ENCODE data around the gene BHLHE23.

Gene BHLHE23

GRCh38 chr20:62995481-62995880 is 11.3 kb downstream of the BHLHE23 start:
- no peak for DNase-seq (ENCODE audit: low read depth)
- no peak for TF ChIP-seq CTCF (IDR thresholded peaks at IDR 0.05; ENCODE audit: low read length, missing control alignments)
- H3K4me3 ChIP-seq (replicated peaks; ENCODE audit: low read depth, low read length) = no peak overlapping the region

GRCh38 chr20:62994869-62995281 is 11.9 kb downstream of the BHLHE23 start:
- no peak overlapping the region for H3K4me3 ChIP-seq (replicated peaks; ENCODE audit: low read depth, low read length)
- DNase-seq (ENCODE audit: low read depth) = no peak
- no peak for TF ChIP-seq CTCF (IDR thresholded peaks at IDR 0.05; ENCODE audit: low read length, missing control alignments)

GRCh38 chr20:62993856-62994494 is 12.8 kb downstream of the BHLHE23 start:
- DNase-seq (ENCODE audit: low read depth) = no peak
- no peak for TF ChIP-seq CTCF (IDR thresholded peaks at IDR 0.05; ENCODE audit: low read length, missing control alignments)
- H3K4me3 ChIP-seq (replicated peaks; ENCODE audit: low read depth, low read length) = no peak overlapping the region

- DNase-seq (ENCODE audit: low read depth) = no peak
- no peak for TF ChIP-seq CTCF (IDR thresholded peaks at IDR 0.05; ENCODE audit: low read length, missing control alignments)
- no peak overlapping the region for H3K4me3 ChIP-seq (replicated peaks; ENCODE audit: low read depth, low read length)
Measured at GRCh38 chr20:62991863-62992262, 14.9 kb downstream of the BHLHE23 start.

GRCh38 chr20:62991196-62991807 is 15.5 kb downstream of the BHLHE23 start:
- TF ChIP-seq CTCF (IDR thresholded peaks at IDR 0.05; ENCODE audit: low read length, missing control alignments) = no peak
- no peak overlapping the region for H3K4me3 ChIP-seq (replicated peaks; ENCODE audit: low read depth, low read length)
- no peak for DNase-seq (ENCODE audit: low read depth)

GRCh38 chr20:62990306-62990825 is 16.4 kb downstream of the BHLHE23 start:
- no peak overlapping the region for H3K4me3 ChIP-seq (replicated peaks; ENCODE audit: low read depth, low read length)
- TF ChIP-seq CTCF (IDR thresholded peaks at IDR 0.05; ENCODE audit: low read length, missing control alignments) = no peak
- no peak for DNase-seq (ENCODE audit: low read depth)

Data from fibroblast of pulmonary artery (primary cell).